Neuronal stem cell (in vitro differentiated cells): ENCODE data around the gene AMZ2.

Experiments
- DNase-seq: peaks from one replicate; pipeline ENCODE4 v3.0.0-alpha.2; 2013; ENCODE audit warnings: low spot score
- H2AFZ ChIP-seq: one replicate; pipeline ENCODE4 v1.6.1; 2013; ENCODE audit warnings: mild to moderate bottlenecking, low read length, inconsistent platforms
- H2AK5ac ChIP-seq: 2 replicates; pipeline ENCODE4 v1.6.1; 2013; ENCODE audit warnings: low read depth, mild to moderate bottlenecking, inconsistent platforms, low read length, moderate library complexity, mixed read lengths
- H2BK120ac ChIP-seq: 2 replicates; pipeline ENCODE4 v1.6.1; 2013; ENCODE audit warnings: low read depth, mild to moderate bottlenecking, inconsistent platforms, low read length, moderate library complexity, mixed read lengths
- H2BK12ac ChIP-seq: one replicate; pipeline ENCODE4 v1.6.1; 2013; ENCODE audit warnings: low read length, inconsistent platforms
- H2BK15ac ChIP-seq: 2 replicates; pipeline ENCODE4 v1.6.1; 2013; ENCODE audit warnings: mild to moderate bottlenecking, low read length, inconsistent platforms, mixed read lengths
- H2BK5ac ChIP-seq: one replicate; pipeline ENCODE4 v1.6.1; 2013; ENCODE audit warnings: inconsistent platforms, mild to moderate bottlenecking, low read length, moderate library complexity
- H3K14ac ChIP-seq: one replicate; pipeline ENCODE4 v1.6.1; 2013; ENCODE audit warnings: low read length, inconsistent platforms
- H3K18ac ChIP-seq: 2 replicates; pipeline ENCODE4 v1.6.1; 2013; ENCODE audit warnings: low read length, inconsistent platforms
- H3K23ac ChIP-seq: 2 replicates; pipeline ENCODE4 v1.6.1; 2013; ENCODE audit warnings: low read depth, mild to moderate bottlenecking, mixed read lengths, low read length, inconsistent platforms; ENCODE audit not compliant: poor library complexity
- H3K27ac ChIP-seq: replicated peaks from 3 replicates; pipeline ENCODE4 v1.5.1; 2013; ENCODE audit warnings: low read length, inconsistent platforms
- H3K27me3 ChIP-seq, 3 experiments: 2 replicates each; pipeline ENCODE4 v1.6.1; 2013; ENCODE audit warnings: low read length in 3 of 3, mild to moderate bottlenecking in 2 of 3, inconsistent platforms in 1 of 3, low read depth in 1 of 3, mixed read lengths in 1 of 3, moderate library complexity in 1 of 3; ENCODE audit not compliant: control insufficient read depth in 3 of 3, insufficient read depth in 3 of 3
- H3K36me3 ChIP-seq, 2 donors: replicated peaks in 1 of 2; 2 replicates each; pipeline ENCODE4 v1.6.1; 2013; ENCODE audit warnings: low read length in 2 of 2; ENCODE audit not compliant: control insufficient read depth in 2 of 2, insufficient read depth in 2 of 2
- H3K4ac ChIP-seq: 2 replicates; pipeline ENCODE4 v1.6.1; 2013; ENCODE audit warnings: inconsistent platforms, mild to moderate bottlenecking, low read length, moderate library complexity
- H3K4me1 ChIP-seq, 2 donors: 1 replicate in 1 of 2; 2 replicates in 1 of 2; pipeline ENCODE4 v1.6.1; 2013; ENCODE audit warnings: low read length in 2 of 2, low read depth in 1 of 2; ENCODE audit not compliant: control insufficient read depth in 2 of 2, insufficient read depth in 1 of 2
- H3K4me2 ChIP-seq: one replicate; pipeline ENCODE4 v1.6.1; 2013; ENCODE audit warnings: mild to moderate bottlenecking, low read length, inconsistent platforms; ENCODE audit not compliant: insufficient read depth, poor library complexity, severe bottlenecking
- H3K4me3 ChIP-seq, 2 donors: 2 replicates each; pipeline ENCODE4 v1.5.1; 2013; ENCODE audit warnings: low read length in 2 of 2, mild to moderate bottlenecking in 2 of 2, inconsistent platforms in 1 of 2, moderate library complexity in 1 of 2
- H3K79me1 ChIP-seq: one replicate; pipeline ENCODE4 v1.6.1; 2013; ENCODE audit warnings: low read depth, mild to moderate bottlenecking, inconsistent platforms, low read length, moderate library complexity
- H3K9ac ChIP-seq: one replicate; pipeline ENCODE4 v1.6.1; 2013; ENCODE audit warnings: mild to moderate bottlenecking, low read depth, low read length, inconsistent platforms; ENCODE audit not compliant: poor library complexity
- H3K9me3 ChIP-seq, 2 donors: replicated peaks in 1 of 2; 2 replicates each; pipeline versions ENCODE3 to v1.6.1; 2013; ENCODE audit warnings: low read length in 2 of 2, mild to moderate bottlenecking in 2 of 2, inconsistent platforms in 1 of 2, low read depth in 1 of 2, mixed read lengths in 1 of 2, moderate library complexity in 1 of 2; ENCODE audit not compliant: control insufficient read depth in 2 of 2, insufficient read depth in 1 of 2
- H4K8ac ChIP-seq: one replicate; pipeline ENCODE4 v1.6.1; 2013; ENCODE audit warnings: low read depth, mild to moderate bottlenecking, inconsistent platforms, low read length, moderate library complexity
- H4K91ac ChIP-seq: one replicate; pipeline ENCODE4 v1.6.1; 2013; ENCODE audit warnings: low read length, low read depth, mild to moderate bottlenecking, inconsistent platforms; ENCODE audit not compliant: poor library complexity
- WGBS, 2 donors: extraction: QIAGEN DNeasy Blood & Tissue Kit; methylation state at CpG; one replicate each; pipeline ENCODE4 v1.1.7; 2013; ENCODE audit warnings: missing lambda C conversion rate in 2 of 2, mixed read lengths in 1 of 2; ENCODE audit not compliant: insufficient read length in 2 of 2, insufficient replicate concordance in 1 of 2; ENCODE audit errors: extremely low coverage in 2 of 2; 5-methylcytosine and 5-hydroxymethylcytosine counted together

The AMZ2 gene

DNA sequence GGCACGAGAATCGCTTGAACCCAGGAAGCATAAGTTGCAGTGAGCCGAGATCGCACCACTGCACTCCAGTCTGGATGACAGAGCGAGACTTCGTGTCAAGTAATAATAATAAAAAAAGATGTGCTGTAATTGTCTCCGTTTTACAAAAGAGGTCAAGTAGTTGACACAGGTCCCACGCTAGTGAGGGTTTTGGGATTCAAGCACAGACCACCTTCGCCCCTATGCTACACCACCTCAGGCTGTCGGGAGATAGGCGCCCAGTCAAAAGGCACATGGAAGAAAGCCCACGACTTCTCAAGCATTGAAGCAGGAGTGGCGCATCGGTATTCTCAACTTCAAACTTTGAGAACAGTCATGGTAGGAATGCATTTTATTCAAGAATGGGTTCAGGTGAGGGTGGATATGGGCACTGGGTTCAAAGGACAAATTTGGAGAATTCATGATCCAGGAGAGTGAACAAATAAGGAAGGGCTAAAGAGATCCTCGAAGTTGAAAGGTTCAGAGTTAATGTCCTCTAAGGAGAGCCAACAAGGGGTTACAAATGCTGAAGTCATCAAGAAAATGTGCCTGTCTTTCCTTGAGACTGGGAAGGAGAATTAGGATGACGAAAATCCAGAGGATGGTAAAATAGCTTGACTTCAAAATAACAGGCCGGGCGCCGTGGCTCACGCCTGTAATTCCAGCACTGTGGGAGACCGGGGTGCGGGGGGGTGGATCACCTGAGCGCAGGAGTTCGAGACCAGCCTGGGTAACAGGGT lies 1.4 kb upstream of the AMZ2 start:
- Histone ChIP-seq H3K4me3 (no peak overlapping the region), H3K9me3 (no peaks in the 10 kb centered on the region), H2BK120ac (no peak overlapping the region)

DNA sequence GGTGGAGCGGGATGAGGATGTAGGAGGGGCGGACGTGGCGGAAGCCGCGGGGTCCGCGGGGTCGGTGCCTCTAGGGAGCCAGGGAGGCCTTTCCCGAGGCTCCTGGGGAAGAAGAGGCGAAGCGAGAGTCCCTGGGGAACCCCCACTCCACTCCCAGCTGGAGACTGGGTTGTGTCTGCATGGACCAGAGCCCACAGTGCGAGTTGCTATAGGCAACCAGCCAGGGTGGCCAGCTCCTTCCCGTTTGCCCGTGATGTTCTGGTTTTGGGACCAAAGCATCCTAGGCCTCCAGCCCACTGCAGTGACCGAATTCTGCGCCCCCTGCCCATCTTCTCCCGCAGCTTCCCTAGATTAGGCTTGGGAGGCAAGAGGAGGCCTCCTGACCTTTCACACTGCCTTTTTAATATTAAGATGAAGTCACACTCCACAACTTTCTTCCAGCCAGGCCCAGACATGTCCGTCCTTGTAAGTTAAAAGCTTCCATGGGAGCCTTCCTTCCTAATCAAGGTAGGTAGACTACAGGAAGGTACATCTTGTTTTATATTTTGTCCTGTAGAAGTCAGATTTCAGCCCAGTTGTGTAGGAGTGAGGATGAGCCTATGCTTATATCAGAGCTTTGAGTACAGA lies 469 bp downstream of the AMZ2 start:
- H3K23ac ChIP-seq: peak overlapping the region; percentile 97
- no peak overlapping the region for H4K91ac ChIP-seq
- H4K8ac ChIP-seq: no peak overlapping the region
- H3K14ac ChIP-seq: peak overlapping the region; percentile 17
- H3K79me1 ChIP-seq: peaks cover 7% of the 10 kb centered on the region
- peak overlapping the region; percentile 99 for H3K9ac ChIP-seq
- peaks cover 0 to 5% of the 10 kb centered on the region in 2 donors for H3K4me1 ChIP-seq
- H2BK12ac ChIP-seq: no peak overlapping the region
- no peaks in the 10 kb centered on the region for H3K9me3 ChIP-seq
- peak overlapping the region; percentile 34 for H2AK5ac ChIP-seq
- H3K27ac ChIP-seq: no peak overlapping the region
- no peaks in the 10 kb centered on the region for H3K27me3 ChIP-seq
- peak overlapping the region; percentile 98 for H3K18ac ChIP-seq
- no peak overlapping the region for H3K4ac ChIP-seq
- peak overlapping the region; percentile 61 for H2BK120ac ChIP-seq
- H3K36me3 ChIP-seq: peaks cover 3 to 42% of the 10 kb centered on the region in 2 donors
- peak overlapping the region; percentile 98 for H2BK5ac ChIP-seq
- H2BK15ac ChIP-seq: no peak overlapping the region
- H3K4me2 ChIP-seq: peak overlapping the region; percentile 83
- peak overlapping the region; percentile 97 for H2AFZ ChIP-seq
- DNase-seq: no peak
- peak overlapping the region; percentile 93 to 95 for H3K4me3 ChIP-seq
- WGBS, 2 donors: no CpG with 5 or more reads among the region's 19 CpGs

More for the DNA sequence above, 1.4 kb upstream of the AMZ2 start:
- Histone ChIP-seq H2AK5ac (no peak overlapping the region), H3K27ac (no peak overlapping the region), H3K4me2 (no peak overlapping the region), H3K4ac (no peak overlapping the region), H2BK5ac (no peak overlapping the region), H3K79me1 (peaks cover 7% of the 10 kb centered on the region), H3K9ac (no peak overlapping the region), H3K18ac (no peak overlapping the region), H3K23ac (no peak overlapping the region), H2BK15ac (no peak overlapping the region), H3K14ac (no peak overlapping the region), H4K8ac (no peak overlapping the region), H3K4me1 (peaks cover 0 to 5% of the 10 kb centered on the region in 2 donors), H3K27me3 (no peaks in the 10 kb centered on the region), H2BK12ac (no peak overlapping the region), H3K36me3 (peaks cover 3 to 24% of the 10 kb centered on the region in 2 donors), H4K91ac (no peak overlapping the region), H2AFZ (no peak overlapping the region)
- WGBS, 2 donors: no CpG with 5 or more reads among the region's 24 CpGs
- DNase-seq: no peak

DNA sequence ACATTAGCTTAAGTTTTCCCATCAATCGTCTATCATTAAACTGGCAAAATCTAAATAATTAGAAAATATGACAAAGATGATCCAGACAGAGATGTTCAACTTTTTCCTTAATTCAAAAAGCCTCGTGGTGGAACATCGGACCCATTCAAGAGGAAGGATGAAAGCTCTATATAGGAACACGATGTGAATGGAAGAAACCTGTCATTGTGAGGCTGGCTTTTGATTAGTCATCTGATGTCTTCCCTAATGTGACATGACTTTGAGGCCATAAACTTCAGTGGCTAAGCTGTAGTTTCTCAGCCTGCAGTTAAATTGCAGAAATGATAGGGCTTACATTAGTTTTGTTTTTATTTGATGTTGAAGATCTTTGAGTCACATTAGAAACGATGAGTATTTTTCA lies 1.0 kb downstream of the AMZ2 start:
- no peak overlapping the region for H3K27ac ChIP-seq

GRCh38 chr17:68249354-68249765 lies 1.5 kb downstream of the AMZ2 start:
- Histone ChIP-seq H3K23ac (no peak overlapping the region), H3K79me1 (peaks cover 7% of the 10 kb centered on the region), H3K27ac (no peak overlapping the region), H2BK120ac (no peak overlapping the region), H3K4me1 (peaks cover 0 to 5% of the 10 kb centered on the region in 2 donors), H3K18ac (no peak overlapping the region), H2AFZ (no peak overlapping the region), H3K36me3 (peaks cover 6 to 53% of the 10 kb centered on the region in 2 donors), H3K9ac (no peak overlapping the region), H4K8ac (no peak overlapping the region), H3K4me3 (no peak overlapping the region), H2BK5ac (no peak overlapping the region), H2AK5ac (no peak overlapping the region), H2BK12ac (no peak overlapping the region), H3K4me2 (no peak overlapping the region), H3K9me3 (no peaks in the 10 kb centered on the region), H4K91ac (no peak overlapping the region), H3K4ac (no peak overlapping the region), H3K14ac (no peak overlapping the region), H3K27me3 (no peaks in the 10 kb centered on the region), H2BK15ac (no peak overlapping the region)
- no peak for DNase-seq
- WGBS, 2 donors: no CpG with 5 or more reads among the region's 7 CpGs

More for the DNA sequence above, 1.0 kb downstream of the AMZ2 start:
- H3K9me3 ChIP-seq: no peaks in the 10 kb centered on the region
- no peak for DNase-seq
- no peak overlapping the region for H4K8ac ChIP-seq
- no peak overlapping the region for H2BK120ac ChIP-seq
- H3K4me3 ChIP-seq: peak overlapping the region in 1 of 2 donors; percentile 93
- H3K4ac ChIP-seq: no peak overlapping the region
- H2AFZ ChIP-seq: no peak overlapping the region
- no peak overlapping the region for H4K91ac ChIP-seq
- H2AK5ac ChIP-seq: no peak overlapping the region
- H3K23ac ChIP-seq: no peak overlapping the region
- peak overlapping the region; percentile 83 for H3K4me2 ChIP-seq
- no peak overlapping the region for H3K18ac ChIP-seq
- no peak overlapping the region for H3K9ac ChIP-seq
- H3K79me1 ChIP-seq: peaks cover 7% of the 10 kb centered on the region
- no peak overlapping the region for H2BK5ac ChIP-seq
- no peak overlapping the region for H3K14ac ChIP-seq
- H2BK15ac ChIP-seq: no peak overlapping the region
- H2BK12ac ChIP-seq: no peak overlapping the region
- H3K36me3 ChIP-seq: peaks cover 3 to 48% of the 10 kb centered on the region in 2 donors
- peaks cover 0 to 5% of the 10 kb centered on the region in 2 donors for H3K4me1 ChIP-seq
- no CpG with 5 or more reads among the region's 5 CpGs for WGBS, 2 donors
- H3K27me3 ChIP-seq: no peaks in the 10 kb centered on the region
